Measurements from ENCODE around the gene NEAT1.

GRCh38 chr11:65382033-65382803, 40.4 kb upstream of the NEAT1 start, which contains the start of gene SLC25A45:
- TF ChIP-seq CTCF (IDR thresholded peaks at IDR 0.05 in 4 of 5, conservative IDR thresholded peaks at IDR 0.05 in 1 of 5) (peak; percentile 93 to 99 (median 96)), POLR2A (IDR thresholded peaks at IDR 0.05) (peak; percentile 62 to 89)

Data from gastrocnemius medialis (tissue), 4 donors.